SU-DHL-6 (cell line): Measurements from ENCODE around the gene COL15A1.

ENCODE experiments used
- H2AFZ ChIP-seq: fragments of 200-600 bp; sonication (generic); 2 replicates; pipeline ENCODE4 v1.6.1; 2014; ENCODE audit warnings: low read depth, mild to moderate bottlenecking, moderate library complexity, mixed read lengths, antibody characterized with exemption, low read length; ENCODE audit not compliant: severe bottlenecking
- H3F3A ChIP-seq: fragments of 200-600 bp; shearing (Covaris generic); 2 replicates; pipeline ENCODE4 v1.6.0; 2016; ENCODE audit warnings: antibody characterized with exemption, mild to moderate bottlenecking; ENCODE audit not compliant: insufficient read depth
- H3K27ac ChIP-seq: fragments of 200-600 bp; sonication (generic); 2 replicates; pipeline ENCODE4 v1.5.1; 2016; ENCODE audit warnings: low read depth, mild to moderate bottlenecking, low read length, moderate library complexity, mixed read lengths
- H3K27me3 ChIP-seq: fragments of 200-600 bp; sonication (generic), shearing (Covaris generic); 2 replicates; pipeline ENCODE4 v1.6.0; 2014; ENCODE audit warnings: mild to moderate bottlenecking, low read length
- H3K36me3 ChIP-seq: fragments of 200-600 bp; sonication (generic); 2 replicates; pipeline ENCODE4 v1.6.1; 2014; ENCODE audit warnings: mild to moderate bottlenecking, low read length, mixed read lengths
- H3K4me2 ChIP-seq: fragments of 300-600, 200-600 bp; shearing (Covaris generic), sonication (generic); 2 replicates; pipeline ENCODE4 v1.6.0; 2014; ENCODE audit warnings: low read length, low read depth, mild to moderate bottlenecking; ENCODE audit not compliant: poor library complexity, severe bottlenecking
- H3K4me3 ChIP-seq: fragments of 200-600 bp; sonication (generic); 2 replicates; pipeline ENCODE4 v1.5.1; 2014; ENCODE audit warnings: antibody characterized with exemption, low read length, mild to moderate bottlenecking, mixed read lengths; ENCODE audit not compliant: insufficient read depth, poor library complexity, severe bottlenecking
- H3K79me2 ChIP-seq: fragments of 200-600 bp; sonication (generic); 2 replicates; pipeline ENCODE4 v1.6.1; 2014; ENCODE audit warnings: mild to moderate bottlenecking, low read length, moderate library complexity; ENCODE audit not compliant: insufficient read depth
- H3K9ac ChIP-seq: fragments of 200-600 bp; sonication (generic); 2 replicates; pipeline ENCODE4 v1.7.0; 2014; ENCODE audit warnings: mild to moderate bottlenecking, low read length
- H3K9me2 ChIP-seq: fragments of 200-600 bp; sonication (generic); replicated peaks from 2 replicates; pipeline ENCODE4 v1.6.1; 2014; ENCODE audit warnings: low read length; ENCODE audit not compliant: insufficient read depth
- H3K9me3 ChIP-seq: fragments of 200-600 bp; sonication (generic); 2 replicates; pipeline ENCODE4 v1.6.1; 2014; ENCODE audit warnings: low read length, mixed read lengths; ENCODE audit not compliant: insufficient read depth
- H4K20me1 ChIP-seq: fragments of 200-600 bp; sonication (generic); 2 replicates; pipeline ENCODE4 v1.6.1; 2014; ENCODE audit warnings: low read depth, mild to moderate bottlenecking, antibody characterized with exemption, low read length, moderate library complexity, mixed read lengths
- CTCF ChIP-seq: fragments of 200-600 bp; sonication (generic); IDR thresholded peaks from one replicate; pipeline ENCODE4 v1.5.1; 2017; ENCODE audit warnings: antibody characterized with exemption, mild to moderate bottlenecking, low read length, moderate library complexity; ENCODE audit not compliant: insufficient read depth, poor library complexity, severe bottlenecking
- EZH2phosphoT487 ChIP-seq: fragments of 200-600 bp; sonication (generic), shearing (Covaris generic); conservative IDR thresholded peaks from 2 replicates; pipeline ENCODE4 v1.6.1; 2018; ENCODE audit warnings: mild to moderate bottlenecking, antibody characterized with exemption, low read length, moderate library complexity, mixed read lengths

The COL15A1 gene

GRCh38 chr9:99055384-99055783, 111.7 kb downstream of the COL15A1 start:
- H3K36me3 ChIP-seq = no peaks in the 10 kb centered on the region
- H3K27me3 ChIP-seq = no peaks in the 10 kb centered on the region
- H3K79me2 ChIP-seq = no peaks in the 10 kb centered on the region
- TF ChIP-seq CTCF (no peak), EZH2phosphoT487 (no peak)
- no peaks in the 10 kb centered on the region for H3K9me3 ChIP-seq
- H2AFZ ChIP-seq = no peak overlapping the region
- no peaks in the 10 kb centered on the region for H3K9me2 ChIP-seq
- H4K20me1 ChIP-seq = no peaks in the 10 kb centered on the region
- H3F3A ChIP-seq = no peaks in the 10 kb centered on the region
- H3K4me2 ChIP-seq = no peak overlapping the region
- H3K27ac ChIP-seq = no peak overlapping the region
- no peak overlapping the region for H3K9ac ChIP-seq
- no peak overlapping the region for H3K4me3 ChIP-seq

- H3K79me2 ChIP-seq = no peaks in the 10 kb centered on the region
- H3K27me3 ChIP-seq = no peaks in the 10 kb centered on the region
- TF ChIP-seq CTCF = no peak
- TF ChIP-seq EZH2phosphoT487 = no peak
- H3K4me2 ChIP-seq = no peak overlapping the region
- H3K9me2 ChIP-seq = no peaks in the 10 kb centered on the region
- no peak overlapping the region for H3K9ac ChIP-seq
- no peak overlapping the region for H3K27ac ChIP-seq
- H2AFZ ChIP-seq = no peak overlapping the region
- H3F3A ChIP-seq = no peaks in the 10 kb centered on the region; the same call in 1 of the 2 replicates
- no peaks in the 10 kb centered on the region for H3K36me3 ChIP-seq
- no peak overlapping the region for H3K4me3 ChIP-seq
- no peaks in the 10 kb centered on the region for H3K9me3 ChIP-seq
- H4K20me1 ChIP-seq = no peaks in the 10 kb centered on the region
Observed at GRCh38 chr9:99056186-99056585, 112.5 kb downstream of the COL15A1 start.

- no peak overlapping the region for H2AFZ ChIP-seq
- no peaks in the 10 kb centered on the region for H4K20me1 ChIP-seq
- H3K4me3 ChIP-seq = no peak overlapping the region
- H3K27me3 ChIP-seq = no peaks in the 10 kb centered on the region
- H3K4me2 ChIP-seq = no peak overlapping the region
- no peaks in the 10 kb centered on the region for H3K9me2 ChIP-seq
- TF ChIP-seq EZH2phosphoT487 (no peak), CTCF (no peak)
- no peaks in the 10 kb centered on the region for H3K9me3 ChIP-seq
- no peaks in the 10 kb centered on the region; the same call in 1 of the 2 replicates for H3F3A ChIP-seq
- H3K36me3 ChIP-seq = no peaks in the 10 kb centered on the region
- H3K79me2 ChIP-seq = no peaks in the 10 kb centered on the region
- H3K9ac ChIP-seq = no peak overlapping the region
- no peak overlapping the region for H3K27ac ChIP-seq
Observed at GRCh38 chr9:99056886-99057664, 113.4 kb downstream of the COL15A1 start.
